ENCODE measurements around the gene VMAC.

GRCh38 chr19:5882421-5882968 is 22.2 kb upstream of the VMAC start:
- TF ChIP-seq EZH2phosphoT487 (IDR thresholded peaks at IDR 0.05; ENCODE audit: insufficient read depth, low read depth) (no peak), EZH2 (IDR thresholded peaks at IDR 0.05; ENCODE audit: insufficient read depth, poor library complexity, severe bottlenecking) (no peak)

Data from GM23248 (cell line).